D721Med (cell line): ENCODE measurements around the gene AGRN.

Source experiments
- DNase-seq: peaks from one replicate; pipeline ENCODE4 v3.0.0; 2011; ENCODE audit warnings: low spot score; ENCODE audit not compliant: insufficient read length
- FAIRE-seq: peaks from 2 replicates; lab custom pipeline; 2011; peaks lifted over from hg19 to GRCh38; lab: Jason Lieb, UNC
- CTCF ChIP-seq: IDR thresholded peaks from 2 replicates; pipeline ENCODE4 v1.5.1; 2012; ENCODE audit warnings: mild to moderate bottlenecking, control low read depth; ENCODE audit not compliant: insufficient read depth; ENCODE audit errors: missing control alignments

The AGRN gene

DNA sequence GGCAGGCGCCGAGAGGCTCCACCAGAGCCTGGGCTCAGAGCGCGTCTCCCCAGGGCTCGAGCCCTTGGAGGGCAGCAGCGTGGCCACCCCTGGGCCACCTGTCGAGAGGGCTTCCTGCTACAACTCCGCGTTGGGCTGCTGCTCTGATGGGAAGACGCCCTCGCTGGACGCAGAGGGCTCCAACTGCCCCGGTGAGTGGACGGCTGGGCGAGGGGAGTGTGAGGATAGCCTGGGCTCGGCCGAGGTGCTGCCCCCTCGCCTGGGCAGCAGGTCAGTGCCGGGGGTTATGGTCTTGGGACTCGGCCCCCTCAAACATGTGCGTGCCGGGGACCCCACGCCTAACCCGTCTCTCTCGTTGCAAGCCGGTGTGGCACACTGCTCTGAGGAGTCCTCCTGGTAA is 26.8 kb downstream of the AGRN start:
- no peak for TF ChIP-seq CTCF
- DNase-seq: no peak
- FAIRE-seq: no peak

- no peak for FAIRE-seq
- no peak for TF ChIP-seq CTCF
Observed at GRCh38 chr1:1047407-1047806, 27.5 kb downstream of the AGRN start.

DNA sequence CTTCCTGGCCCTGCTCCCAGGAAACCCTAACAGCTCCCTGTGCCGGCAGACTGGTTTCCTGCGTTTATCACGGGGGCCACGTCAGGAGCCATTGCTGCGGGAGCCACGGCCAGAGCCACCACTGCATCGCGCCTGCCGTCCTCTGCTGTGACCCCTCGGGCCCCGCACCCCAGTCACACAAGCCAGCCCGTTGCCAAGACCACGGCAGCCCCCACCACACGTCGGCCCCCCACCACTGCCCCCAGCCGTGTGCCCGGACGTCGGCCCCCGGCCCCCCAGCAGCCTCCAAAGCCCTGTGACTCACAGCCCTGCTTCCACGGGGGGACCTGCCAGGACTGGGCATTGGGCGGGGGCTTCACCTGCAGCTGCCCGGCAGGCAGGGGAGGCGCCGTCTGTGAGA is 28.0 kb downstream of the AGRN start:
- no peak for FAIRE-seq
- TF ChIP-seq CTCF: no peak
- DNase-seq: no peak

More at GRCh38 chr1:1047407-1047806, 27.5 kb downstream of the AGRN start:
- no peak for DNase-seq

DNA sequence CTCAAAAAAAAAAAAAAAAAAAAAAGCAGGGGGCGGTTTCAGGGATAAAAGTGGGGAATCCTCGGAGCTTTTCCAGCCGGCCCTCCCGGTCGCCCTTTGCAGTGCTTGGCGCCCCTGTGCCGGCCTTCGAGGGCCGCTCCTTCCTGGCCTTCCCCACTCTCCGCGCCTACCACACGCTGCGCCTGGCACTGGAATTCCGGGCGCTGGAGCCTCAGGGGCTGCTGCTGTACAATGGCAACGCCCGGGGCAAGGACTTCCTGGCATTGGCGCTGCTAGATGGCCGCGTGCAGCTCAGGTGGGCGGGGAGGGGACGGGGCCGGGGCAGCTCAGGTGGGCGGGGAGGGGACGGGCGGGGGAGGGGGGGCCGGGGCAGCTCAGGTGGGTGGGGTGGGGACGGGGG is 28.8 kb downstream of the AGRN start:
- DNase-seq: no peak
- FAIRE-seq: no peak
- no peak for TF ChIP-seq CTCF

DNA sequence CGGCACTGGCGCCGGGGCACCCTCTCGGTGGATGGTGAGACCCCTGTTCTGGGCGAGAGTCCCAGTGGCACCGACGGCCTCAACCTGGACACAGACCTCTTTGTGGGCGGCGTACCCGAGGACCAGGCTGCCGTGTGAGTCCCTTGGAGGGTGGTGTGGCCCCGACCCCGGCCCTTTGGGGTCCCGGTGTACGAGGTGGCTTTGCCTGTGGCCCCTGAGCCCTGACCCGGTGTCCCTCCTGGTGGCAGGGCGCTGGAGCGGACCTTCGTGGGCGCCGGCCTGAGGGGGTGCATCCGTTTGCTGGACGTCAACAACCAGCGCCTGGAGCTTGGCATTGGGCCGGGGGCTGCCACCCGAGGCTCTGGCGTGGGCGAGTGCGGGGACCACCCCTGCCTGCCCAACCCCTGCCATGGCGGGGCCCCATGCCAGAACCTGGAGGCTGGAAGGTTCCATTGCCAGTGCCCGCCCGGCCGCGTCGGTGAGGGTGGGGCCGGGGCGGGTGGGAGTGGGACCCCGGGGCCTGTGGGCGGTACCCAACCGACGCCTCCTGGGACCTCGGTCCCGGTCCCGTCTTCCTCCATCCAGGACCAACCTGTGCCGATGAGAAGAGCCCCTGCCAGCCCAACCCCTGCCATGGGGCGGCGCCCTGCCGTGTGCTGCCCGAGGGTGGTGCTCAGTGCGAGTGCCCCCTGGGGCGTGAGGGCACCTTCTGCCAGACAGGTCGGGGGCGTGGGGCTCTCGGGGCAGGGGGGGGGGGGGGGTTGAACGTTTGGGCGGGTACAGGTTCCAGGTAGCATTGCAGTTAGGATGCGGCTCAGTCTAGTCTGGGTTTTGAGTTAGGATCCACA is 29.6 kb downstream of the AGRN start:
- FAIRE-seq (no peak), DNase-seq (no peak)
- no peak for TF ChIP-seq CTCF

DNA sequence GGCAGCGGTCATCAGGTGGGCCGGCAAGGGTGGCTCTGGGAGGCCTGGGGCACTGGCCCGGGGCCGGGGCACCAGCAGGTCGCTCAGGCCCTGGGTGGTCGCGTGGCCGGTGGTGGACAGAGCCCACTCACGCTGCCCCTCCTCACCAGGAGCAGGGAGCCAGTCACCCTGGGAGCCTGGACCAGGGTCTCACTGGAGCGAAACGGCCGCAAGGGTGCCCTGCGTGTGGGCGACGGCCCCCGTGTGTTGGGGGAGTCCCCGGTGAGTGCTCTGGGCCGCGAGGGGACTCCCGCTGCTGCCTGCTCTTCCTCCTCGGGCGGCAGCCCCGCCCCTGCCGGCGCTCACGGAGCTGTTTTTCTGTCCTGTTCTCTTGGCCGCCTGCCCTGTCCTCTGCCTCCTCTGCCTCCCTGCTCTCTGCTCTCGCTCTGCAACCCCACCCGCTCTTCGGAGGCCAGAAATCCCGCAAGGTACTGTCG is 30.7 kb downstream of the AGRN start:
- no peak for TF ChIP-seq CTCF
- FAIRE-seq (no peak), DNase-seq (no peak)
